ENCODE results near the gene UBR4. TPM values are rescaled to one million over a fixed set of nuclear protein-coding genes. Genes with fewer than 3 reads are reported as not detected.

The UBR4 gene
- total and polyA plus RNA-seq, 2 experiments from 2014 or later = 49.4 to 63.7 TPM

DNA sequence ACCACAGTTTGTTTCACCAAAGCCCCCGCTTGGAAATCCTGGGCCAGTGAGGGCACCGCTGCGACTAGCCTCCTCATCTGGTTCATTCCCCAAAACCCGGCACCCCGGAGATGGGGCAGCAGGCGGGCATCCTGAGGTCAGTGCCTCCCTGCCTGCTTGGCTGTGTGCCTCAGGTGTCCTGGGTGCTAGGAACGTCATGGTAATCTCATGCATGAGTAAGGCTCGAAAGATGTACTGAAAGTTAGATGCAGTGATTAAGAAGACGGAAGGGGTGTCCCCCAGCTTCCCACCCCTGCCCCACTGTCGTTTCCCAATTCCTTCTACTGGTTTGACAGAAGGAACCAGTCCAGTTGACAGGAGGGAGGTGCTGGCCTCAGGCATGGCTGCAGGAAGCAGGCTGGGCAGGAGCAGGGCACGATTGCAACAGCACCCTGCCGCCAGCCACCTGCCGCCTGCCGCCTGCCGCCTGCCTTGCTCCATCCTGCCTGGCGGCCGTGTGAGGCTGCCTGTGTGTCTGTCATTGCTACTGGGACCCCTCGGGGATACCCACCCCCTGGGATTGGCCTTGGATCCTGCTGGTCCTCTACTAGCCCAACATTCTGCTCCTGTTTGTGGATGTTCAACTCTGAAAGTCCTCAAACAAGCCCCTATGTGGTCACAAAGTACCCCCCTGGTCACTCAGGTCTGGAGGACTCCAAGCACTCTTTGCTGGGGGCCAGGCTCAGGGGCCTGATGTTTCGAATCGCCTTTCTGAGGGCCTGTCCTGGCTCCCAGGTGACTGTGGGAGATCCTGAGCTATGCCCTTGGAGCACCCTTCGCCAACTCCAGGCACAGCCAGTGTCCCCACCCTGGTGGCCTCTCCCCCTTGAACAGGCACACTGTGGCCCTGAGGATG is 180.6 kb downstream of the UBR4 start:
- no peaks in the 10 kb centered on the region for H3K9me2 ChIP-seq (ENCODE audit: insufficient read depth)
- H3K27me3 ChIP-seq (replicated peaks; ENCODE audit: insufficient read depth) = no peaks in the 10 kb centered on the region
- H3K27ac ChIP-seq = no peak overlapping the region
- H3K4me2 ChIP-seq (ENCODE audit: unreplicated experiment) = no peak overlapping the region
- no peaks in the 10 kb centered on the region for H4K20me1 ChIP-seq (ENCODE audit: insufficient read depth)
- in situ Hi-C loops (cut with MboI) = no loop called here
- H3K36me3 ChIP-seq (ENCODE audit: low read depth) = no peaks in the 10 kb centered on the region
- H2AFZ ChIP-seq = no peak overlapping the region
- no peak for TF ChIP-seq EZH2 (IDR thresholded peaks at IDR 0.05; ENCODE audit: insufficient read depth, poor library complexity, severe bottlenecking)
- TF ChIP-seq EZH2phosphoT487 (IDR thresholded peaks at IDR 0.05; ENCODE audit: insufficient read depth, low read depth) = no peak
- H3F3A ChIP-seq (ENCODE audit: insufficient read depth) = no peaks in the 10 kb centered on the region
- 83 to 87% methylated on average over 21 of the region's 21 CpGs for WGBS, 2 experiments (ENCODE audit: low coverage in 1 of 2, low lambda C conversion rate in 2 of 2, missing lambda C conversion rate in 2 of 2)
- no peak for DNase-seq
- H3K9ac ChIP-seq = no peak overlapping the region
- H3K79me2 ChIP-seq (ENCODE audit: insufficient read depth) = no peaks in the 10 kb centered on the region
- peaks cover 10% of the 10 kb centered on the region for H3K4me1 ChIP-seq (ENCODE audit: insufficient read depth)
- H3K4me3 ChIP-seq = no peak overlapping the region
- H3K9me3 ChIP-seq (ENCODE audit: low read depth) = no peaks in the 10 kb centered on the region

DNA sequence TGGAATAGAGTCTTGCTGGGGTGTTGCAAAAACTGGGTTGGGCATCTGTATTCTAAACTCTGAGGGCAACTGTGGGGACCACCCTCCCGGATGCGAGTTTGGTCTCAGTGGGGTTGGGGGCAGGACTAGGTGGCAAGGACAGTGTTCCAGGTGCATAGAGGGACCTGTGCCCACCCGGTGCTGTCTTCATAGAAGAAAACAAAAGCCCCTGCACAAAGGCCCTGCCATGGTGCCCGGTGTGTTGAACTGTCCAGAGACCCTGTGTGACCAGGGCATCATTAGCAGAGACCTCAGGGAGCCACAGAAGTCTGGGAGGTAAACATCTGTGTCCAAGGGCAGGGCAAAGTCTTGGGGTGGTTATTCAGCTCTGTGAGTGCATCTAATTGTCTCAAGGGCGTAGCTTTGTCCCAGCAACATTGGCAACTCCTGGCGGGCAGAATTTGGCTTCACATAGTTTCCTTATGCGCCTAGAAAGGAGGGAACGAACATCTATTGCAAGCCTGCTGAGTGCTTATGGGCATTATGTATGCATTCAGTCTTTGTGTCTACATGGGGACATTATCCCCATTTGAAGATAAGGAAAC is 181.4 kb downstream of the UBR4 start:
- 77% methylated on average over 8 of the region's 8 CpGs for WGBS, 2 experiments (ENCODE audit: low coverage in 1 of 2, low lambda C conversion rate in 2 of 2, missing lambda C conversion rate in 2 of 2)
- no peak overlapping the region for H3K4me3 ChIP-seq
- no peaks in the 10 kb centered on the region for H3K9me2 ChIP-seq (ENCODE audit: insufficient read depth)
- in situ Hi-C loops (cut with MboI) = no loop called here
- H3K27ac ChIP-seq = no peak overlapping the region
- H3K9me3 ChIP-seq (ENCODE audit: low read depth) = no peaks in the 10 kb centered on the region
- H3F3A ChIP-seq (ENCODE audit: insufficient read depth) = no peaks in the 10 kb centered on the region
- H3K9ac ChIP-seq = no peak overlapping the region
- no peak for DNase-seq
- no peaks in the 10 kb centered on the region for H3K79me2 ChIP-seq (ENCODE audit: insufficient read depth)
- no peaks in the 10 kb centered on the region for H3K27me3 ChIP-seq (replicated peaks; ENCODE audit: insufficient read depth)
- H3K36me3 ChIP-seq (ENCODE audit: low read depth) = no peaks in the 10 kb centered on the region
- TF ChIP-seq EZH2 (IDR thresholded peaks at IDR 0.05; ENCODE audit: insufficient read depth, poor library complexity, severe bottlenecking) (no peak), EZH2phosphoT487 (IDR thresholded peaks at IDR 0.05; ENCODE audit: insufficient read depth, low read depth) (no peak)
- no peaks in the 10 kb centered on the region for H4K20me1 ChIP-seq (ENCODE audit: insufficient read depth)
- peaks cover 2% of the 10 kb centered on the region; the same call in 1 of the 2 replicates for H3K4me1 ChIP-seq (ENCODE audit: insufficient read depth)
- no peak overlapping the region for H2AFZ ChIP-seq
- no peak overlapping the region for H3K4me2 ChIP-seq (ENCODE audit: unreplicated experiment)

DNA sequence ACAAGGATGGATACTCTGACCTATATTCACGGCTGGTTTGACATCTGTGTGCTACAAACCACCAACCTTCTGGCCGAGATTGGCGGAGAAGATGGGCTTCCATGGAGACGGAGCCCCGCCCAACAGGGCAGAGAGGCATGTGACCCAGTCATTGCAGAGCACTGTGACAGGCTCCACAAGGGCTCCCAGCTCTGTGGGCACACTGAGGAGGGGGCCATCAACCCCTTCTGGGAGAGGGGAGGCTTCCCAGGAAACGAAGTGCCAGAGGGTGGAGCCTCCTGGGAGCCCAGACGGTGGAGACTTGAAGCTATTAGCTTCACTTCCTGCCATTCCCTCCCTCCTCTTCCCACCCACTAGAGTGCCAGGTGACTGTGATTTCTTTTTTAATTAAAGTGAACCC is 182.0 kb downstream of the UBR4 start:
- Histone ChIP-seq H3K27me3 (replicated peaks; ENCODE audit: insufficient read depth) (no peaks in the 10 kb centered on the region), H3K27ac (no peak overlapping the region), H3K9me2 (ENCODE audit: insufficient read depth) (no peaks in the 10 kb centered on the region), H3K79me2 (ENCODE audit: insufficient read depth) (no peaks in the 10 kb centered on the region), H3F3A (ENCODE audit: insufficient read depth) (no peaks in the 10 kb centered on the region), H3K4me2 (ENCODE audit: unreplicated experiment) (no peak overlapping the region), H3K9ac (no peak overlapping the region), H3K9me3 (ENCODE audit: low read depth) (no peaks in the 10 kb centered on the region), H4K20me1 (ENCODE audit: insufficient read depth) (no peaks in the 10 kb centered on the region), H3K4me3 (no peak overlapping the region), H3K4me1 (ENCODE audit: insufficient read depth) (no peaks in the 10 kb centered on the region), H3K36me3 (ENCODE audit: low read depth) (no peaks in the 10 kb centered on the region), H2AFZ (no peak overlapping the region)
- 24 to 28% methylated on average over 6 to 7 of the region's 7 CpGs for WGBS, 2 experiments (ENCODE audit: low coverage in 1 of 2, low lambda C conversion rate in 2 of 2, missing lambda C conversion rate in 2 of 2)
- no peak for DNase-seq
- in situ Hi-C loops (cut with MboI) = no loop called here
- TF ChIP-seq EZH2 (IDR thresholded peaks at IDR 0.05; ENCODE audit: insufficient read depth, poor library complexity, severe bottlenecking) (no peak), EZH2phosphoT487 (IDR thresholded peaks at IDR 0.05; ENCODE audit: insufficient read depth, low read depth) (no peak)

Other genes starting within 250 kb of the UBR4 start
- 58.7 and 69.4 TPM in 2 replicates for gene EMC1, start 41.3 kb upstream of the UBR4 start, total RNA-seq (2014; rRNA removed; shearing (Covaris generic))
- gene EMC1, start 41.3 kb upstream of the UBR4 start, polyA plus RNA-seq (2016; fragmentation: Nextera tagmentation; extraction: Ambion mirVana) = 54.5 and 56.9 TPM in 2 replicates
- 26.9 and 37.1 TPM in 2 replicates for gene MRTO4, start 41.5 kb upstream of the UBR4 start, total RNA-seq (2014; rRNA removed; shearing (Covaris generic))
- 36.6 and 38.4 TPM in 2 replicates for gene MRTO4, start 41.5 kb upstream of the UBR4 start, polyA plus RNA-seq (2016; fragmentation: Nextera tagmentation; extraction: Ambion mirVana)
- 0.11 and 0.51 TPM in 2 replicates for gene AKR7A3, start 78.5 kb upstream of the UBR4 start, total RNA-seq (2014; rRNA removed; shearing (Covaris generic))
- 0.18 and 0.24 TPM in 2 replicates for gene AKR7A3, start 78.5 kb upstream of the UBR4 start, polyA plus RNA-seq (2016; fragmentation: Nextera tagmentation; extraction: Ambion mirVana)
- gene AKR7A2, start 101.9 kb upstream of the UBR4 start, total RNA-seq (2014; rRNA removed; shearing (Covaris generic)) = 93.1 and 116 TPM in 2 replicates
- 96.6 and 97.1 TPM in 2 replicates for gene AKR7A2, start 101.9 kb upstream of the UBR4 start, polyA plus RNA-seq (2016; fragmentation: Nextera tagmentation; extraction: Ambion mirVana)
- 16.2 and 20.5 TPM in 2 replicates for gene SLC66A1, start 102.1 kb upstream of the UBR4 start, total RNA-seq (2014; rRNA removed; shearing (Covaris generic))
- gene SLC66A1, start 102.1 kb upstream of the UBR4 start, polyA plus RNA-seq (2016; fragmentation: Nextera tagmentation; extraction: Ambion mirVana) = 13.1 and 13.5 TPM in 2 replicates

All from GM23248 (cell line).